Epithelial cell of proximal tubule (primary cell): ENCODE measurements around the gene TMTC1. TPM values are rescaled to one million over a fixed set of nuclear protein-coding genes. Genes with fewer than 3 reads are reported as not detected.

ENCODE experiments used
- DNase-seq: peaks from one replicate; pipeline ENCODE4 v3.0.0-alpha.2; 2011; ENCODE audit warnings: low read depth
- H3K4me3 ChIP-seq: 2 replicates; pipeline ENCODE4 v1.5.1; 2011; ENCODE audit warnings: low read depth, mild to moderate bottlenecking, low read length
- CTCF ChIP-seq: conservative IDR thresholded peaks from 2 replicates; pipeline ENCODE4 v1.5.1; 2012; ENCODE audit warnings: low read depth, mild to moderate bottlenecking, low read length
- total RNA-seq: library from RNA; depleted of rRNA; stranded (reverse); fragments of >200 nt; gene quantifications from 2 replicates; pipeline ENCODE4 v1.2.3, GENCODE V29; 2015

Gene TMTC1
- total RNA-seq, 1 donor from 2014 or later, result 0.40 TPM

- no peak for TF ChIP-seq CTCF
- no peak overlapping the region for H3K4me3 ChIP-seq
- DNase-seq, result no peak
These were observed 91.5 kb downstream of the TMTC1 start for GRCh38 chr12:29692237-29692636.

GRCh38 chr12:29691161-29691854 is 92.4 kb downstream of the TMTC1 start:
- TF ChIP-seq CTCF, result no peak
- H3K4me3 ChIP-seq, result no peak overlapping the region
- DNase-seq, result no peak

GRCh38 chr12:29690728-29691127 is 93.0 kb downstream of the TMTC1 start:
- DNase-seq, result no peak
- H3K4me3 ChIP-seq, result no peak overlapping the region
- no peak for TF ChIP-seq CTCF

GRCh38 chr12:29688914-29689313 is 94.8 kb downstream of the TMTC1 start:
- no peak for TF ChIP-seq CTCF
- H3K4me3 ChIP-seq, result no peak overlapping the region
- DNase-seq, result no peak

- no peak overlapping the region for H3K4me3 ChIP-seq
- TF ChIP-seq CTCF, result no peak
- no peak for DNase-seq
These were observed 101.7 kb downstream of the TMTC1 start for GRCh38 chr12:29682088-29682487.

GRCh38 chr12:29681370-29681769 is 102.4 kb downstream of the TMTC1 start:
- no peak for TF ChIP-seq CTCF
- DNase-seq, result no peak
- no peak overlapping the region for H3K4me3 ChIP-seq

- no peak overlapping the region for H3K4me3 ChIP-seq
- no peak for TF ChIP-seq CTCF
- DNase-seq, result no peak
These were observed 107.1 kb downstream of the TMTC1 start for GRCh38 chr12:29676676-29677075.
